ENCODE results near the gene DHODH. TPM values are rescaled to one million over a fixed set of nuclear protein-coding genes. Genes with fewer than 3 reads are reported as not detected.
"Not testable (repeated sequence)": the region's sequence is repeated elsewhere in the genome, so short reads cannot be mapped to it uniquely, and the experiment has no call there.

The DHODH gene
- total RNA-seq, 4 donors from 2014 or later, result 4.5 to 7.8 (median 6.5) TPM

- WGBS, 2 donors (ENCODE audit: low coverage in 1 of 2), result 91 to 93% methylated on average over 4 to 9 of the region's 15 CpGs
- ATAC-seq, result no peak
- no peak for TF ChIP-seq CTCF (IDR thresholded peaks at IDR 0.05)
- TF ChIP-seq POLR2A (IDR thresholded peaks at IDR 0.05), result no peak
These were observed 34.3 kb upstream of the DHODH start for GRCh38 chr16:71974068-71974818.

GRCh38 chr16:71985262-71985974 lies 23.1 kb upstream of the DHODH start:
- H3K9me3 ChIP-seq, result no peaks in the 10 kb centered on the region
- peaks cover 35% of the 10 kb centered on the region for H3K27me3 ChIP-seq
- H3K27ac ChIP-seq, result no peak overlapping the region
- TF ChIP-seq POLR2AphosphoS5 (IDR thresholded peaks at IDR 0.05) (no peak), EP300 (IDR thresholded peaks at IDR 0.05) (no peak), POLR2A (IDR thresholded peaks at IDR 0.05) (no peak), CTCF (IDR thresholded peaks at IDR 0.05) (no peak)
- WGBS, 2 donors (ENCODE audit: low coverage in 1 of 2), result 69 to 76% methylated on average over 5 to 8 of the region's 9 CpGs
- ATAC-seq, result no peak
- H3K4me1 ChIP-seq, result no peaks in the 10 kb centered on the region
- H3K4me3 ChIP-seq, result no peak overlapping the region
- H3K36me3 ChIP-seq, result no peaks in the 10 kb centered on the region

More at GRCh38 chr16:71974068-71974818, 34.3 kb upstream of the DHODH start:
- no peak overlapping the region for H3K4me3 ChIP-seq
- H3K9me3 ChIP-seq, result no peaks in the 10 kb centered on the region
- H3K27ac ChIP-seq, result no peak overlapping the region
- no peaks in the 10 kb centered on the region for H3K27me3 ChIP-seq
- H3K4me1 ChIP-seq, result no peaks in the 10 kb centered on the region
- no peaks in the 10 kb centered on the region for H3K36me3 ChIP-seq

- Histone ChIP-seq H3K4me1 (no peaks in the 10 kb centered on the region), H3K9me3 (no peaks in the 10 kb centered on the region), H3K4me3 (no peak overlapping the region), H3K27me3 (peaks cover 35% of the 10 kb centered on the region), H3K36me3 (no peaks in the 10 kb centered on the region), H3K27ac (no peak overlapping the region)
- TF ChIP-seq POLR2AphosphoS5 (IDR thresholded peaks at IDR 0.05), result no peak
- TF ChIP-seq POLR2A (IDR thresholded peaks at IDR 0.05), result no peak
- TF ChIP-seq EP300 (IDR thresholded peaks at IDR 0.05), result no peak
- no peak for TF ChIP-seq CTCF (IDR thresholded peaks at IDR 0.05)
- no peak for ATAC-seq
- 40 to 75% methylated on average over 3 of the region's 4 CpGs for WGBS, 2 donors (ENCODE audit: low coverage in 1 of 2)
These were observed 22.4 kb upstream of the DHODH start for GRCh38 chr16:71986131-71986530.

- Histone ChIP-seq H3K4me3 (no peak overlapping the region), H3K4me1 (no peaks in the 10 kb centered on the region), H3K27me3 (peaks cover 25% of the 10 kb centered on the region), H3K27ac (no peak overlapping the region), H3K9me3 (no peaks in the 10 kb centered on the region), H3K36me3 (no peaks in the 10 kb centered on the region)
- TF ChIP-seq POLR2AphosphoS5 (IDR thresholded peaks at IDR 0.05), result no peak
- TF ChIP-seq CTCF (IDR thresholded peaks at IDR 0.05), result no peak
- no peak for TF ChIP-seq POLR2A (IDR thresholded peaks at IDR 0.05)
- TF ChIP-seq EP300 (IDR thresholded peaks at IDR 0.05), result no peak
- no peak for ATAC-seq
- WGBS, 2 donors (ENCODE audit: low coverage in 1 of 2), result 43 to 52% methylated on average over 5 of the region's 5 CpGs
These were observed 13.5 kb upstream of the DHODH start for GRCh38 chr16:71995038-71995437.

- H3K27ac ChIP-seq, ATAC-seq, H3K4me3 ChIP-seq, H3K36me3 ChIP-seq, H3K4me1 ChIP-seq, H3K9me3 ChIP-seq: not testable (repeated sequence)
- WGBS, 2 donors (ENCODE audit: low coverage in 1 of 2), result 90 to 96% methylated on average over 5 to 8 of the region's 9 CpGs
- H3K27me3 ChIP-seq, result peaks cover 31% of the 10 kb centered on the region
These were observed 11.0 kb upstream of the DHODH start for GRCh38 chr16:71997578-71997977.

Measured in gastroesophageal sphincter (tissue), 4 donors.